ENCODE data around the gene SPEM2.
"Not testable (repeated sequence)": the region's sequence is repeated elsewhere in the genome, so short reads cannot be mapped to it uniquely, and the experiment has no call there.

SPEM2 gene

DNA sequence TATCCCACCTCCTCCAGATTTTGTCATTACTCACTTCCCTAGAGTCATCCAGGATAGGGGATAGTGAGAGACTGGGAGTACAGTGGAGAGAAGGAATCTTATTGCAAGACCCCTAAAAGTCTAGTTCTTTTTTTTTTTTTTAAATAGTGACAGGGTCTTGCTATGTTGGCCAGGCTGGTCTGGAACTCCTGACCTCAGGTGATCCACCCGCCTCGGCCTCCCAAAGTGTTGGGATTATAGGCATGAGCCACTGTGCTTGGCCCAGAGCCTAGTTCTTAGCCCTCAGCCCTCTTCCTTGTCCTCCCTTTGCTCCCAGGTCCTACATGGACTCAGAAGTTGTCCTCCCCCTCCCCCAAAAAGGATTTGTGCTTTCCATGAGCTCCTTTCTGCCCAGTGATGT, 16.7 kb downstream of the SPEM2 start:
- DNase-seq (ENCODE audit: low read depth): no peak

DNA sequence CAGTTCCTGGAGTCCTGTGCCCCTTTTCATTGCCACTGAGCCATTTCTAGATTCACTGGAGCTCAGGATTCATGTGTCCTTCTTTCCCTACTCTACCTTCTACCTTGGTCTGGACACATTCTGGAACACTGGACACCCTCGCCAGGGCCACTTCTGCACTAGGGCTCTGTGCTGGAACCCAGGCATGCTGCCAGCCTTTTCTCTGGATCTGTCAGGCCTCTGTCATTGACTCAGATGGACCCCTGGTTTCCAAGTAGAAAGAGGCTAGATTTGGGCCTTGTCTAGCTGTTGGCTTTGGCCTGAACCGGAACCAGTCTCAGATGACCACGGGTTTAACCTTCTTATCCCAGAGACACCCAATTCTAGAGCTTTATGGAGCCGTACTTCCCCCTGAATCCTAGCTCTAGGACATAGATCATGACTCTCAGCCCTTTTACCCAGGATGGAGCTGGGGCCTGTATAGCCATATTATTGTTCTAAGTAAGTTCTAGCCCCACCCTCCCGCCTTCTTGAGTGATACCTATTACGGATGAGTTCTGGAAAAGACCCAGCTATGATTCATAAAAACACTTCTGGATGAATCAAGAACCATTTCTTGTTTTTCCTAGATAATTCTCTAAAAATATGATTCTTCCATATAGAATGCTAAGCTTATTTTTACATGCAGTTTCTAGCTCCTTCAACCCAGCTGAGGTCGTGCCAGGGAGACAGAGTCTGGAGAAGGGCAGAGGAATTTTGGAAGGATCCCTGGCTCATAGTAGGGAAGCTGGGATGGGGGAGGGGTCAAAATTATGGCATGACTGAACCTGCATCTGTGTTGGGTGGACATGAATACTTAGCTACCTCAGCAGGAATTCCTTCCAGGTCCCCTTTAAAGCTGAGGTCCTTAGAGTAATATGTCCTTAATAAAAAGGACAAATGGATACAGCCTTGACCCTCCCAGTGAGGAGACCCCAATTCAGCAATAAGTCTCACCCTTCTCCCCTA, 18.4 kb downstream of the SPEM2 start:
- no peak for DNase-seq (ENCODE audit: low read depth)

DNA sequence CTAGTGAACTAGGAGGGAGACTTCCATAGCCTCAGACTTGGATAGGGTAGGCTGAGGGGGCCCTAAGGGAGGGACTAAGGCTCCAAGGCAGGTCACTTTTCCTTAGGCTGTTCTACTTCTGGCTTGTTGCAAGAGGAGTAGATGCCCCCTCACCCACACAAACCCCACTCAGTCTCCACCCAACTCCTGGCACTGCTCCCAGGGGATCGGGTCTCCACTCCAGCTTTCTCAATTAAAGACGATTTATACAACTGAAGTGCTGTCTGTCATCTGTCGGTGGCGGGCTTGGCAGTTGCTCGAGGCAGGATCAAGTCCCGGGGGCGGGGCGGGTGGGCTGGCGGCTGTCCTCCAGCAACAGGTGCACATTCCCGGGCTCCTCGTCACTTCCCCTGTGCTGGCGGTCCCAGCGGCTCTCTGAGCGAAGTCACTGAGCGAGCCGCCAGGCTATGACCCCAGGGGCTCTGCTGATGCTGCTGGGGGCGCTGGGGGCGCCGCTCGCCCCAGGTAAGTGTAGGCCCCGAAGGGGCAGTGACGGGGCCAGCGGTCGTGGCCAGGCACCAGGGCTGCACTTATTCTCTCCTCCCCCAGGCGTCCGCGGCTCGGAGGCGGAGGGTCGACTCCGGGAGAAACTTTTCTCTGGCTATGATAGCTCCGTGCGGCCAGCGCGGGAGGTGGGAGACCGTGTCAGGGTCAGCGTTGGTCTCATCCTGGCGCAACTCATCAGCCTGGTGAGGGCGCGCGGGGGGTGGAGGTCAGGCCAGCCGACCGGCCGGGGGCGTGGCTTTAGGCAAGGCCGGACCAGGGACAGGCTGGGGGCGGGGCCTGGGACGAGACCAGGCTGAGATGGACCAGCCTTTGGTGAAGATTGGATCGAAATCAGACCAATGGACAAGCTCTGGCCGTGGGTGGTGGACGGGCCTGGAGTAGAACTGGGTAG, 19.5 kb downstream of the SPEM2 start, which contains the start of gene CHRNB1:
TSS of gene CHRNB1 (plus strand) at position 380 of the 937 bp plus-strand sequence. CDS start at position 447, 67 bp downstream.
- no peak for DNase-seq (ENCODE audit: low read depth)

DNA sequence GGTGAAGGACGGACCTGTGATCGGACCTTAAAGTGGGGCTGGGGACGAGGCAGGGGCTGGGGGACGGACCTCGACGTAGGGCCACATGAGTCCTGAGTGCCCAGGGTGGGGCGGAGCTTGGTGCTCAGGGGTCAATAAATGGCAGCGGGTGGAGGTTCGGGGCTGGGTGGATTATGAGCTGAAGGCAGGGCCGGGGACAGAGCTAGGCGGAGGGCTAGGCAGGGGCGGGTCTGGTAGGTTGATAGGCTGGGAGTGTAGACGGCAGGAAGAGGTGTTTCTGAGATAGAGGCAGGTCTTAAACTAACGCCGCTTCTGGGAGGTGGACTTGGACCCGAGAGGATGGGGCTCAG, 20.2 kb downstream of the SPEM2 start:
- no peak for DNase-seq (ENCODE audit: low read depth)

DNA sequence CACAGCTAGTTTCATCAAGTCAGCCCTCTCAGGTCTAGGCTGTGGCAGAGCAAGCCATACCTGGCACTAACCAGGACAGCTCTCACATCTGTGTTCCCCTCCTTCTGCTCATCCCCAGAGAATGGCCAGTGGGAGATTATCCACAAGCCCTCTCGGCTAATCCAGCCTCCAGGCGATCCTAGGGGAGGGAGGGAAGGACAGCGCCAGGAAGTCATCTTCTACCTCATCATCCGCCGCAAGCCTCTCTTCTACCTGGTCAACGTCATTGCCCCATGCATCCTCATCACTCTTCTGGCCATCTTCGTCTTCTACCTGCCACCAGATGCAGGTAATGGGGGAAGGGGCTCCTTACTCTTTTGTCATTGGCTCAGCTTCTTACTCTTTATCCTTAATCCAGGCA, 23.0 kb downstream of the SPEM2 start:
- DNase-seq (ENCODE audit: low read depth): no peak

DNA sequence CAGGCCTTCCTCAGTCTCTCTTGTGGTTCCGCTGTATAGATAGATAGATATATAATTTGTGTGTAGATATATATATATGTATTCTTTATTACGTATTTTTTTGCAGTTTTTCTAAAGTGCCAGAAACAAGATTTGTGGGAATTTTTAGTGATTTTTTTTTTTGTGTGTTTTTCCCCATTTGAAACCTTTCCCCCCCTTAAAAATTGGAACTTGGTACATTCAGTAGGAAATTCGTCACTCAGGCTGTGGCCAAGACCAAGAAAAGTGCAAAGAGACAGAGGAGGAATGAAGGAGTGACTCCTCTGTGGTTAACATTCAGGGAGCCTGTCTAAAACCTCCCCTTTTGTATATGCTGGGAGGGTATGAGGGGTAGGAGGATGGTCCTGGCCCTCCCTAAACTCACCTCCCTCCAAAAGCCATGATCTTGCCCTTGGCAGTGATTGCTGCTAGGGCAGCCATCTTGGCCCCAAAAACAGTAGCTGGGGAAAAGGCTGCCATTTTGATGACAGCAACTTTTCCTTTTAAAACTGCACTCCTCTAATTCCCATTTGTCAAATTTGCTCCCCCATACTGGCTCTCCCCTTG, 34.6 kb downstream of the SPEM2 start:
- DNase-seq (ENCODE audit: low read depth): no peak

DNA sequence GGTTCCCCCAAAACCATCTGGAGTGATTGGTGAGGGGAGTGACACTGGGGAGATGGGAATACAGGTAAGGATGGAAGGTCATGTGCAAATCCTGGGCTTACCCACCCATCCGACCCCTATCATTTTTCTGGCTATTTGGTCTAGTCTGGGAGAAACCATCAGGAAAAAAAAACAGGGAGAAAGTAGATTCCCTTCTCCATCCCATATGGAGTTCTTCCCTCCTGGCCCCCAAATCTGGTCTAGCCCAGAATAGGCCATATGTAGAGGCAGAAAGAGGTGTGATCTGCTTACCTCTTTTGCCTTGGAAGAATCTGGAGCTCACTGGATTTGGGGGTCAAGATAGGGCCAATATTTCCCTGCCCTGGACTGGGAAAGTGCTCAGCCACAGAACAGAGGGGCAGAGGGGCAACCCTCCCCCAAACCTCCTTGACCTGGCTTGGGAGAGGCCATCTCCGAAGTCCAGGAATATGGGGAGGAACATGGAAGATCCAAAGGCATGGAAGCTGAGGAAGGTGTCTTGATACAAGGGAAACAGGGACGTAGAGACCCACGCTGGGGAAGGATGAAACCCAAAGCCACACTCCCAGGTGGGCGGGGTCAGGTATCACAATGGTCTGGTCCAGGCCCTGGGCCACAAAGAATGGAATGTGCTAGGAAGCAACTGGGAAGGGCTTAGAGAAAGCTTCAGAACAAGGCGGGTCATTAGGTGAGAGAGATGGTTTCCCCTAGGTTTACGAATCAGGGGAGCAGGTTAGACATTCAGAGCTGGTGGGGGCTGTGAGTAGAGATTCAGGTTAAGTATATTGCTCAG, 35.6 kb downstream of the SPEM2 start:
- no peak for DNase-seq (ENCODE audit: low read depth)

DNA sequence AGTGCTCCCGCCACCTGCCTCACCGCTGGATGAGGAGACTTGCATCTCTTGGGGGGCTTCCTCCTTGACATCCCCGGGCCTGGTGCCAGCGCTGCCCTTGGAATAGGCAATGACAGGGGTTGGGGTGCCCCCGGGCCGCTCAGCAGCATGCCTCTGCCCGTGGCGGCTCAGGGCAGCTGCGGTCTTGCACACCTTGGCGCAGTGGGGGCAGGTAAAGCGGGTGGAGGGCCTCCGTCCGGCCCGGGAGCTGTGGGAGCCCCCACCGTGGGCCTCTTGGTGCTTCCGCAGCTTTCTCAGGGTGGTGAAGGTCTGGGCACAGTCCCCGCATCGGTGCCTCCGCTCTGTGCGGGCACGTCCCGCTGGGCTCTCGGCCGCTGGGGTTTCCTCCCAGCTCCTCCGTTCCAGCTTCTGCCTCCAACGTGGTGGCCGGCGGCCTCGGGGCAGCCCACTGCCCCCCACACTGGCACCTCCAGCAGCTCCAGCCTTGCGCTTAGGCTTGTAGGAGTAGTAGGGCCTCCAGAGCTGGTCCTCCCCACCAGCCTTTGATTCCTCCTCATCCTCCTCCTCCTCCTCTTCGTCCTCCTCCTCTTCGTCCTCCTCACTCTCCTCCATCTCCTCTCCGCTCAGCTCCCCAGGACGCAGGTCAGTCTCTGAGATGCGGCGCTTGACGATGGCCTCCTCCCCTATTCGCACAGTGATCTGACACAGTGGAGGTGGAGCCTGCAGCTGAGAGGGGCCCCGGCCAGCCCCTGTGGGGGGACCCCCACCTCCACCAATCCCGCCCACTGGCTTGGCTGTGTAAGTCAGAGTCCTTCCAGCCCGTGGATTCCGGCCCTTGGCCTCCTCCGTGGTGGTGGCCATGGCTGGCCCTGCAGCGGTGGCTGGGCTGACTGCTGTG, 37.3 kb downstream of the SPEM2 start:
- no peak for DNase-seq (ENCODE audit: low read depth)

DNA sequence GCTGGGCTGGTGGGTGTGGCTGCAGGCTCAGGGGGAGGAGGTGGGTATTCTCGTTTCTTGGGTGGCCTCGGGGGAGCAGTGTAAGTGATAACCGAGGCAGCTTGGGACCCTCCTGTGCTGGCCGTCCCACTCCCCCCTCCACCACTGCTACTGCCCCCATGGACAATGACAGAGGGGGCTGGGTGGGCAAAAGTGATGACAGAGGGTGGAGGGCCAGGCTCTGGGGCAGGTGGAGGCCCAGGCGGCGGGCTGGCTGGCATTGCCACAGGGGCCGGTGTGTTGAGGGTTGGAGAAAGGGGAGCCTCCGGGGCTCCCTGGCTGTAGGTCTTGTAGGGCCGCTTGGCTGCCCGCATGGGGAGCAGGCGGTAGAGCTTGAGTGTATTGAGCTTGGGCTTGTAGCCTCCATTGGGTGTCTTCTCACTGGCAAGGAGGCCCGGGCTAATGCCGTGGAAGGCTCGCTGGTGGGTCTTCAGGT, 38.0 kb downstream of the SPEM2 start:
- DNase-seq (ENCODE audit: low read depth): no peak

DNA sequence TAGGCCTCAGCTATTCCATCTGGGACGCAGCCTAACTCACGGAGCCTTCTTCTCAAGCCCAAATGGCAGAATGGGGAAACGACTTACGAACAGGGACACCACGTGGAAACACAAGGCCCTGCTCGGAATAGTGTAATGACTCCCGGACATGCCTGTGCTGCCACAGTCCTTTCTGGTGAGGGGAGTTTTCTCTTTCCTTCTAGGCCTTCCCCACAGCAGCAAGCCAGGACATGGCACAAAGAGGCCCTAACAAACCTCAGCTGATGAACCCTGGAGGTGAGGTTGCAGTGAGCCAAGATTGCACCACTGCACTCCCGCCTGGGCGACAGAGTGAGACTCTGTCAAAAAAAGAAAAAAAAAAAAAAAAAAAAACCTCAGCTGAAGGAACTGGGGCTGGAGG, 38.7 kb downstream of the SPEM2 start:
- DNase-seq (ENCODE audit: low read depth): no peak

DNA sequence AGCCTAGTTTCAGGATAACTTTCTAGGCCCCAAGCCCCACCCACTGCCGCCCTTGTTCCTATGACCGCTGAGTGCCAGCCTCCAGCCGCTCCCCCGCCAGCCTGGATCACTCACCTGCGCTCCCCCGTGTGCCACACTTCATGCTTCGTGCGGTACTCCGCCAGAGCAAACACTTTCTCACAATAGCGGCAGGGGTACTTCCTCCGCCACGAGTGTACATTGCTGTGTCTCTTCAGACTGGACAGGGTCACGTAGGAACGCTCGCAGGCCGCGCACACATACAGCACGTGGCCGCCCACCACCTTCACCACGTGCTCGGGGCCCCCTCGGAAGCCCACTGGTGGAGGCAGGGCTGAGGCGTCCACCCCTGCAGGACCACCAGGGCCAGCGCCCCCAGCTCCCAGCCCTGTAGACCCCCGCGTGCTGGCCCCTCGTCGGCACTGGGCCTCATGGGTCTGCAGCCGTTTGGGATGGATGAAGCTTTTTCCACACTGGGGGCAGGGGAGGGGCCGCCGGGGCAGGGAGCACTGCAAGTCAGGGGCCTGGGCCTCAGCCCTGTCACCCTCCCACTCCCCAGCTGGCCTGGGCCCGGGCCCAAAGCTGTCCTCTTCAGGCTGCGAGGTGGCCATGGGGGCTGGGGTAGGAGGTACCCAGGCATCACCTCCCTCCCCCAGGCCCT, 40.3 kb downstream of the SPEM2 start:
- DNase-seq (ENCODE audit: low read depth): no peak

DNA sequence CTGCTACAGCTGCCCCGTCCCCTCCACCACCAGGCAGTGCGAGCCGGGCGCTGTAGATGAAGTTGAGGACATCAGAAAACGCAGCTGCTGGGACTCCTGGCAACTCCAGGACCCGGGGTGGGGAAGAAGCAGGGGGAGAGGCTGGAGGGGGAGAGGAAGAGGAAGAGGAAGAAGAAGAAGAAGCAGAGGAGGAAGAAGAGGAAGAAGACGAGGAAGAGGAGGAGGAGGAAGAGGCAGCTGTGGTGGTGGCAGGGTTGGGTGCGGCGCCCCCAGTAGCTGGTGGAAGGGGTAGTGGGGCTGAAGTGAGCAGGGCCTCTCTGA, 40.9 kb downstream of the SPEM2 start:
- DNase-seq (ENCODE audit: low read depth): no peak

DNA sequence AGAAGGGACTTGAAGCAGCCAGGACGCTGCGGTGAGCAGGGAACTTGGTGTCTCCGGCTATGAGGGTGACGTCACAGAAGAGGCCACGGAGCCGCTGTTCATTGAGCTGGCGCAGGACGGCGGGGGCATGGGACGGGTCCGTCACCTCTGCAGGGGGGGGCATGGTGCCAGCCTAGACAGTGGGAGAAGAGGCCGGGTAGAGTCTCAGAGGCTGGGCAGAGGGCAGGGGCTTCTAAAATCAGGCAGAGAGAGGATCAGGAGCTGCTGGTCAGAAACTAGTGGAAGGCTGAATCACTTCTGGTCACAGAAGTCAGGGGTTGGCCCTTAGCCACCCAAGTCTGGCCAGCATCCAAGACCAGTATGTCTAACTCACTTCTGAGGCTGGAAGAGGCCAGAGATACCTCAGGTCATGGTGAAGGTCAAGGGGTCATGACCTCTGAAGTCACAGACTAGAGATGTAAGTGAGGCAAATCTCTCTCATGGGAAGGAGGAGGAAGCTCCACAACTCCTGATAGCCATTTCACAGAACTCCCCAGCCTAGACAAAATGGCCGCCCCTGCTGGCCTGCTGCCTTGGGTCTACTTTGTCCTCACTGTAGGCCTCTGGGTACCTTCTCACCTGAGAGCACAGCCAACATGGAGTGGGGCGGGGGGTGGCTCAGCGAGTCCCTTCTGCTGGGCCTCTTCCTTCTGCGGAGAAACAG, 41.4 kb downstream of the SPEM2 start:
- DNase-seq (ENCODE audit: low read depth): no peak

DNA sequence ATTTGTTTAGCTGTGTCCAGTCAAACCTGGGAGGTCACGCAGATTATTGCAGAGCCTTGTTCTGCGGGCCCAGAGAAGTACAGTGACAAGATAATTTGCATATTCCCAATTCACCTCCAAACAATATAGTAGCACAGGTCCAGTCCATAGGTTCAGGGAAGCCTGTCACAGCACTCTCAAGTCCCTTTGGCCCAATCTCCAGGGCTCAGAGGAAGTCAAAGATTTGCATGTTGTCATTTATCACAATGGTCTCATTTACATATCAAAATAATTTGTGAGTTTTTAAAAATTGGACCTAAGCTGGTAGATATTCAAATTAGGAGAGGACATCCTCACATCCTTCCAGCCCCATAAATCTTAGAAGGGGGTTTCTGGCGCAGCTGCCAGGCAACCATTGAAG, 42.1 kb downstream of the SPEM2 start:
- no peak for DNase-seq (ENCODE audit: low read depth)

DNA sequence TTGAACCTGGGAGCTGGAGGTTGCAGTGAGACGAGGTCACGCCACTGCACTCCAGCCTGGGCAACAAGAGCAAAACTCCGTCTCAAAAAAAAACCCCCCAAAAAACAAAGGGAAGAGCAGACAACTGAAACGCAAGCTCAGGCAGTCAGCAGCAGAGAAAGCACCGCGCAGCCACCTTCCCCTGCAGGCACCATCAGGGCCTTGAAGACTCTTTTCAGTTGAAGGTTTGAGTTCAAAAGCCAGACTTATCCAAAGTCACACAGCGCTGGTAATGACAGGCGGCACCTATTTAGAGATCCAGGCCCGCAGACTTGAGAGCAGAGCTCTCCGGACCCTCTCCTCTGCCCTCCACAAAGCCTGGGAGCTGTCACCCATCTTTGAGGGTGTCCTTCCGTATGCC, 42.9 kb downstream of the SPEM2 start:
- no peak for DNase-seq (ENCODE audit: low read depth)

DNA sequence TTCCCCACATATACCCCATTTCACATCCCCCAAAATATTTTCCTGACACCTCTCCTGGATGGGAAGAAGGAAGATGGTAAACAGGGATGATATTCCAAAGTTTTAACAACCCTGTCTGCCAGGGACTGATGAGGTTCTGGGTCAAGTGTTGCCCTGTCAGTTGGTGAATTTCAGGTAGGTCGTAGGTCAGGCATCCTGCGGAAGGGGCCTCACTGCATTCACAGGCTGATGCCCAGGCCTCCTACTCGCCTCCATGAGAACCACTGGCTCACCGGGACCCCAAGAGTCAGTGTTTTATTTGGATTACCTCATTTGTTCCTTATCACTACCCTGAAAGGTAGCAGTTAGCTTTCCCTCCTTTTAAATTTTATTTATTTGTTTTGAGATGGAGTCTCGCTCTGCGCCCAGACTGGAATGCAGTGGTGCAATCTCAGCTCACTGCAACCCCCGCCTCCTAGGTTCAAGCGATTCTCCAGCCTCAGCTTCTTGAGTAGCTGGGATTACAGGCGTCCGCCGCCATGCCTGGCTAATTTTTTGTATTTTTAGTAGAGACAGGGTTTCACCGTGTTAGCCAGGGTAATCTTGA, 43.5 kb downstream of the SPEM2 start:
- no peak for DNase-seq (ENCODE audit: low read depth)

DNA sequence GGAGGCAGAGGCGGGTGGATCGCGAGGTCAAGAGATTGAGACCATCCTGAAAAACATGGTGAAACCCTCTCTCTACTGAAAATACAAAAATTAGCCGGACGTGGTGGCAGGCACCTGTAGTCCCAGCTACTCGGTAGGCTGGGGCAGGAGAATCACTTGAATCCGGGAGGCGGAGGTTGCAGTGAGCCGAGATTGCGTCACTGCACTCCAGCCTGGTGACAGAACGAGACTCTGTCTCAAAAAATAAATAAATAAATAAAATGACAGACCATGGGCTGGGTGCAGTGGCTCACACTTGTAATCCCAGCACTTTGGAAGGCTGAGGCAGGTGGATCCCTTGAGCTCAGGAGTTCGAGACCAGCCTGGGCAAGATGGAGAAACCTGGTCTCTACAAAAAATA, 44.4 kb downstream of the SPEM2 start:
- not testable (repeated sequence) for DNase-seq (ENCODE audit: low read depth)

DNA sequence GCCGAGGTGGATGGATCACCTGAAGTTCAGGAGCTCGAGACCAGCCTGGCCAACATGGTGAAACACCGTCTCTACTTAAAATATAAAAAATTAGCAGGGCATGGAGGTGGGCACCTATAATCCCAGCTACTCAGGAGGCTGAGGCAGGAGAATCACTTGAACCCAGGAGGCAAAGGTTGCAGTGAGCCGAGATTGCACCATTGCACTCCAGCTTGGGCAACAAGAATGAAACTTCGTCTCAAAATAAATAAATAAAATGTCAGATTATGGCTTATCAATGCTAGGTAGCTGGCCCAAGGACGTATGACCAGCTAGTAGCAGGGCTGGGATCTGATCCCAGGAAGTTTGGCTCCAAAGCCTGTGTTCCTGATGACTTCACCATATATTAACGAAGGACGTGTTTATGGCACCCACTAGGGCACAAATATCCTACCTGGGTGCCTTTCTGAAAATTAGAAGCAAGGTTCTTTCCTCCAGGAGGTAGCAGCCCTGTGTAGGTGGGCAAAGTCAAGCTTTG, 45.1 kb downstream of the SPEM2 start:
- DNase-seq (ENCODE audit: low read depth): not testable (repeated sequence)

DNA sequence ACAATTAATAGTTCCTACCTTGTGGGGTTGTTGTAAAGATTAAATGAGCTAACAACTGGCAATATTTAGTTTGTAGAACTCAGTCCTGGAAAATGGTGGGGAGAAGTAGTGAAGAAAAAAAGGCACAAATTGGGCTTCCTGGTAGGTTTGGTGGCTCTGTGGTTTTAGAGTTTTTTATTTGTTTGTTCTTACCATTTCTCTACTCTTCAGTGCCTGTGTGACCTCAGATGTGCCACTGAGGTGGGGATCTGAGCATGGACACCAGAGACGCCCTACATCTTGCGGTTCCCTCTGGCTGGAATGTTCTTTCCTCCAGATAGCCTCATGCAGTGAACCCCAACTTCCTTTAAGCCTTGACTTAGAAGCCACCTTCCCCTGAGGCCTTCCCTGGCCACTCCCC, 46.3 kb downstream of the SPEM2 start:
- no peak for DNase-seq (ENCODE audit: low read depth)
